Cortex of kidney (tissue), 1 donor: Measurements from ENCODE around the gene GNG7.
"Not testable (repeated sequence)": the region's sequence is repeated elsewhere in the genome, so short reads cannot be mapped to it uniquely, and the experiment has no call there.

ENCODE experiments used
- DNase-seq: peaks from one replicate; lab custom pipeline; 2025; lab: John Stamatoyannopoulos, UW

GNG7 gene

DNA sequence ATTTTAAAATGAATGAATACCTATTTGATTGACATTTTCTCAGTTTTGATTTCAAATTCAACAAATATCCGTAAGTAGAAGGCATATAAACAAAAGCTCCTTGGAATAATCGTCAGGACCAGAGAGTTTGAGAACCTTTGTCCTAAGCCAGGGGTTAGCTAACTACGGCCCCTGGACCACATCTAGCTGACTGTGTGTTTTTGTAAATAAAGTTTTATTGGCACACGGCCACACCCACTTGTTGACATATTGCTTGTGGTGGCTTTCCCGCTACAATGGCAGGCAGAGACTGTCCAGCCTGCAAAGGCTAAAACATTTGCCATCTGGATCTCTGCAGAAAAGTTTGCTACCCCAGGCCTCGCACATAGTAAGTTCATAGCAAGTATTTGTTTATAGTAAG, 83.4 kb downstream of the GNG7 start:
- DNase-seq: no peak

GRCh38 chr19:2618611-2619010, 83.9 kb downstream of the GNG7 start:
- DNase-seq: no peak

- no peak for DNase-seq
These were observed 84.9 kb downstream of the GNG7 start for GRCh38 chr19:2617393-2618165.

DNA sequence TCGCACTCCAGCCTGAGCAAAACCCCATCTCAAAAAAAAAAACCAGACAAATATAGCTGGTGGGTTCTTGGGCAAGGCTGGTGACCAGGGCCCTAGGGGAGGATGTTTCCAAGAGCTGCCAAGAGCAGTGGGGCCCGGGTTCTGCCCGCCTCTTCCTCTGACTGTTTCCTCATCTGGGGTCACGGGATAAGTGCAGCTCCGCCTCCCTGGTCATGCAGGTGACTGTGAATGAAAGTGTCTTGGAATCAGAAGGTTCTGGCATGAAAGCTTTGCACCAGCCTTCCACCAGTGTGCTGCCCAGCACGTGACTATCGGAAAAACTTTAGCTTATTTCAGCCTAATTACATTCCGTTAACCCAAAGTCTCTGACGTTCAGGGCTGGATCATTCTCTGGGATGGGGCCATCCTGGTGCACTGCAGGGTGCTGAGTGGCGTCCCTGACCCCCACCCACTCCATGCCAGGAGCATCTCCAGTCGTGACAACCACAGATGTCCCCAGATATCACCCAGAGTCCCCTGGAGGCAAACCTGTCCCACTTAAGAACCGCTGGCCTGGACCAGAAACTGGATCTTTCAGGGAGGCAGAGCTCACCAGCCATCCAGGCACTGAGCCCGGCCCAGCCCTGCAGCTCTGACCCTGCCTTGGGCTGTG, 85.6 kb downstream of the GNG7 start:
- no peak for DNase-seq

- no peak for DNase-seq
These were observed 86.7 kb downstream of the GNG7 start for GRCh38 chr19:2615782-2616181.

DNA sequence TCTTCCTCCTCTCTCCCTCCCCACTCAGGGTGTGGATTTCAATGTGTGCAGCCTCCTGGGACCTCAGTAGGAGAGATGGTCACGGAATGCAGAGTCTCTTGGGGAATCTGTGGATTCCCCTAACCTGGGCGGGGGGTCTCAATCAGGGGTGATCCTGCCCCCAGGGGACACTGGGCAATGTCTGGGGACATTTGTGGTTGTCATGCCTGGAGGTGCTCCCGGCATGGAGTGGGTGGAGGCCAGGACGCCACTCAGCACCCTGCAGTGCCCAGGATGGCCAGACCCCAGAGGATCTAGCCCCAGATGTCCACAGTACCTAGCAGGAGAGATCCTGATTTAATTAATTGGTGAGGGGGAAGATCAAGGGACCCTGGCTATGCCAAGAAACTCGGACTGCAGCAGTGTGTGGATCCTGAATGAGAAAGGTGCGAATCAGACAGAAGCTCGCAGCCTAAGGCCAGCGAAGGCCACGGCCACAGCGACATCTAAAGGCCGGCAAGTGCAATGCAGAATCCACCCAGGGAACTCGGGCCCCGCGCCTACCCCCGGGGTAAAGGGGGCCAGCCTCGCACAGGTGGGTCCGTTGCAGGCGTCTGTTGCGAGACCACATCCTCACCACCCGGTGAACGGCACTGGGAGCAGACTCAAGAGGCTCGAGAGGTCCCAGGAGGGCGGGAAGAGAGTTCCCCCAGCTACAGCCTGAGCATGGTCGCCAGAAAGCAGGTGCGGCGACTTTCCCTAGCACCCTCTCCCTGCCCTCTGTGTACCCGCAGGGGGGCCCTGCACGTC, 88.8 kb downstream of the GNG7 start:
- no peak for DNase-seq

- DNase-seq: no peak
These were observed 89.8 kb downstream of the GNG7 start for GRCh38 chr19:2612619-2613249.

GRCh38 chr19:2611483-2612464, 90.7 kb downstream of the GNG7 start:
- no peak for DNase-seq

DNA sequence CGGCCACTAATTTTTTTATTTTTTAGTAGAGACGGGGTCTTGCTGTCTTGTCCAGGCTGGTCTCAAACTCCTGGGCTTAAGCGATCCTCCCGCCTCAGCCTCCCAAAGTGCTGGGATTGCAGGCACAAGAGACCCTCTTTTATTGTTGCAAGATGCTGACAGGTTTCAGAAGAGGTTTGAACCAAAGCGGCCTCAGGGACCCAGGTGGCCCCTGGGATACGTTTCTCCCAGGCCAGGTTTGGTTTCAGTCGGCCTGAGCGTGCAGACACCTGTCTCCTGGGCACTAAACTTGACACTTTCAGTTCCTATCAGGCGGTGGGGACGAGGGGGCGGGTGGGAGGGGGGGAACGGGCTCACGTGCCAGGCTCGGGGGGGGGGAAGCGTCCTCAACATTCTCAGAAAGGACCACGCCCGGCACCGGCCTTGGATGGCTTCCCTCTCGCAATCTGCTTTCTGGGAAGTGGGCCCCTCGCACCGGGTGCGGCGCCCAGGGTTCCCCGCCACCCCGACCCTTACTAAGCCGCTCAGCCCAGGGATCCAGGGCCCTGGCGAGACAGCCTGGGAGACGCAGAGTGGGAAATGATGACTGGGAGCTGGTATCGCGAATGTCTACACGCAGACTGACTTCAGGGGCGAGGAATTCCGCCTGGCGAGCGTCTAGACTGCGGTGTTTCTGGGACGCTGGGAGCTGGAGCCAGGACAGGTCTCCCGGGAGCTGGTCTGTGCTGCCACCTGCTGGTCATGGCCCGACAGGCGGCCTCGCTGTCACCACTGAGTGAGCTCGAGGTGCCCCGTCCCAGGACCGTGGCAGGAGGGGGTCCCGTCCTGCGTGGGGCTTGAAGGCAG, 91.6 kb downstream of the GNG7 start:
- no peak for DNase-seq

DNA sequence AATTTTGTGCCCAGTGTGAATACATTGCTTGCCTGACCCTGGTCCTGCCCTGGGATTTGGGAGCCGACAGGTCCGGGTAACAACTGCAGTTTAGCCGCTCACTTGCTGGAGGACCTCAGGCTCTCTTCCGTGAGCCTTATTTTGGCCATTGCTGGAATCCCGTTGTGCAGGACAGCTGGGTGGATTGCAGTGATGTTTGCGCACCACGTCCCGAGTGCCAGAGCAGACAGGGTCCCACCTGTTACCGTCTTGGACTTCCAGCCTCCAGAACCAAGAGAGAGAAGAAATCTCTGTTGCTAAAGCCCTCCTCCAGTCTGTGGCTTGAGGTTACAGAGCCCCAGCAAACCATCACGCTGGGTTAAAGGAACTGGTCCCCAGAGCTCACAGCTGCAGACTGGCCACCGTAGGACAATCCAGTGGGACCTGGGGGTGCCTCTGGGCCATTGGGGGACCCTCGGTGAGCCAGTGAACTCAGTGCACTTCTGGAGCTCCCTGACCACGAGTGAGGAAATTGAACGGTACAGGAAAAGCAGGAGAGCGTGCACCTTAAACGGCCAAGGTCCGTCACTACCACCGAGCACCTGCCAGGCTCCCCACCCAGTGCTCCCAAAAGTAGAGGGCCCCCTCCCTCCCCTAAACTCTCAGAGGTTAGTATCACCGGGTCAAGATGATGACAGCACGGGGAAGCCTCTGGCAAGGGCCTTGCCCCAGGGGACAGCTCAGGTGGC, 92.9 kb downstream of the GNG7 start:
- DNase-seq: no peak

DNA sequence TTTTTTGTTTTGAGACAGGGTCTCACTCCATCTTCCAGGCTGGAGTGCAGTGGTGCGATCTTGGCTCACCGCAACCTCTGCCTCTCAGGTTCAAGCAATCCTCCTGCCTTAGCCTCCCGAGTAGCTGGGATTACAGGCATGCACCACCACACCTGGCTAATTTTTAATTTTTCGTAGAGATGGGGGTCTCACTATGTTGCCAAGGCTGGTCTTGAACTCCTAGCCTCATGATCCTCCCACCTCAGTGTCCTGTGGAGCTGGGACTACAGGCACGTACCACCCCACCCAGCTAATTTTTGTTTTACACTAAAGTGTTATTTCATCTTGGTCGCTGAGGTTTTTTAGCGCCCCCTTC, 93.5 kb downstream of the GNG7 start:
- DNase-seq: not testable (repeated sequence)

DNA sequence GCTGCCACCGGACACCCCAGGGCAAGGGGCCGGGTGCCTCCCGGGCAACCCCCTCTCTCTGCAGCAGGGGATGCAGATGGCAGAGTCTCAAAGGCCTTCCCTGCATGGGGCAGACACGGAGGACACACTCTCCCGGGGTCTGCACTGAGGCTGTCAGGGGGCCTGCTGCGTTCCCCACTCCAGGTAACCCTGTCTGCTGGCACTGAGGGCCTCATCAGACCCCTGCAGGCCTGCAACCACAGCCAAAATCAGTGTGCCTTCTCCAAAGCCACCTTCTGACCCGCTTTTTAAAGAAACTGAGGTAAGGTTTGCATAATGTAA, 93.9 kb downstream of the GNG7 start:
- DNase-seq: no peak

DNA sequence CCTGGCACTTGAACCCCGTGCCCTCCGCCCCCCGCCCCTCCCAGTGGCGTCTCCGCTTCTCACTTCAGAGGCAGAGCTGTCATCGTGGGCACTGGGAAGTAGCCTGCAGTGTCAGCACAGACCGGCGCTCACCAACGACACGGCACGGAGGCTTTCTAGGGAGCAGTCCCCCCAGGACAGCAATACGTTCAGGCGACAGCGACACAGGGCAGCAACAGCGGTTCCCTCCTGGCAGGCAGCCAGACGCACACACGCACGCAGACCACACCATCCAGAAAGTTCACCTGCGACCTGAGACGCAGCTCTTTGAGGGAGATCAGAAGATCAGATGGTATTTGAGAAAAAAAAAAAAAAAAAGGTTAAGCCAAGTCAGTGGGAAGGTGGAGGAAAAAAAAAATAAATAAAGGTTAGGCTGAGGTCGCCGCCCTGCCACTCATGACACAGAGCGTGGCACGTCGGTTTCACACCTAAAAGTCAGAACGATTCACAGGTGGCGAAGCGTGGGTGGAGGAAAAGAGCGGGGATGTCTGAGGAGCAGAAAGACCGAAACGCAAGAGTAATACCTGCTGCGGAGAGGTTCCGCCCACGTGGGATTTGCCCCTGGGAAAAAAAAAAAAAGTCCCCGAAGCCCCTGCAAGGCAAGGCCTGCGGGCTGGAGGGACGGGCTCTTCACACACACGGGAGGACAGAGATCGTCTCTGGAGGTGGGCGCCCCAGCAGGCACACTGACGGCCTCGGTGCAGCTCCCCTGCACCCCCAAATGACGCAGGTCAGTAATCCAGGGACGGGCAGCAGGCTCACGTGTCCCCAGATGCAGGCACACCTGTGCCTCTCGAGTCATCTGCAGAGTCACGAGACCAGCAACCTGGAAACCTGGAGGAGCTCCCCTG, 94.5 kb downstream of the GNG7 start:
- no peak for DNase-seq

DNA sequence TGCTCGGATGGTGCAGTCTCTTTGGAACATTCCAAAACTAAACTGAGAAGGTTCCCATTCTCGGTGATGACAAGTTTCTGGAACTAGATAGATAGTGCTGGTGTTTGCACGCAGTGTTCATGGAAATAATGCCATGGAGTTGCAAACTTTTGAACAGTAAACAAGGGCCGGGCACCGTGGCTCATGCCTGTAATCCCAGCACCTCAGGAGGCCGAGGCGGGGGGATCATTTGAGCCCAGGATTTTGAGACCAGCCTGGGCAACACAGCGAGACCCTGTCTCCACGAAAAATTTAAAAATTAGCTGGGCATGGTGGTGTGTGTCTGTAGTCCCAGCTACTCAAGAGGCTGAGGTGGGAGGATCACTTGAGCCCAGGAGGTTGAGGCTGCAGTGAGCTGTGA, 95.7 kb downstream of the GNG7 start:
- not testable (repeated sequence) for DNase-seq

DNA sequence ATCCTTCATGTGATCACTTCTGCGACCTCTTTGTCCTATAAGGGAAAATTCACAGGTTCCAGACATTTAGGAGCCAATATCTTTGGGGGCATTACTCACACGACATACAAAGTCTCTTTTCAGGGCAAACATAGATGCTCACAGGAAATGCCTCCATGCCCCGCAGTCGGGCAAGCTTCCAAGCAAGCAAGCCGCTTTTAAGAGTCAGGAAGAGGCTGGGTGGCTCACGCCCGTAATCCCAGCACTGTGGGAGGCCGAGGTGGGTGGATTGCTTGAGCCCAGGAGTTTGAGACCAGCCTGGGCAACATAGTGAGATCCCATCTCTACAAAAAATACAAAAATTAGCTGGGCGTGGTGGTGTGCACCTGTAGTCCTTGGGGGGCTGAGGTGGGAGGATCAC, 96.6 kb downstream of the GNG7 start:
- DNase-seq: not testable (repeated sequence)

DNA sequence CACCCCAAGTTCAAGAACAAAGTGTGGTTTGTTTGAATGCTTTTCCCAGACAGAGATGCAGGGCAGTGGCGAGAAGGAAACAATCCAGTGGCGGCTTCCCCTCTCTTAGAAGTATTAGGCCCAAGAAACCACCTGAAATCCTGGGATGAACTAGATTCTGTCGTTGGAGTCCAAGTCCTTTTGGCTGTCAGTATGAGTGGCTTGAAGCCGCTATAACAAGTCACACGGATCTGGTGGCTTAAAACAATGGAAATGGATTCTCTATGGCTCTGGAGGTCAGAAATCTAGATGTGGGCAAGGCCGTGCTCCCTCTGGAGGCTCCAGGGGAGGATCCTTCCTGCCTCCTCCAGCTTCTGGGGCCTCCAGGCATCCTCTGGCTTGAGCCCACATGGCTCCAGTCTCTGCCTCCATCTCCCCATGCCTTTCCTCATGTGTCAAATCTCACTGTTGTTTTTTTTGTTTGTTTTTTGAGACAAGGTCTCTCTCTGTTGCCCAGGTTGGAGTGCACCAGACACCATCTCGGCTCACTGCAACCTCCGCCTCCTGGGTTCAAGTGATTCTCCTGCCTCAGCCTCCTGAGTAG, 97.7 kb downstream of the GNG7 start:
- DNase-seq: no peak

DNA sequence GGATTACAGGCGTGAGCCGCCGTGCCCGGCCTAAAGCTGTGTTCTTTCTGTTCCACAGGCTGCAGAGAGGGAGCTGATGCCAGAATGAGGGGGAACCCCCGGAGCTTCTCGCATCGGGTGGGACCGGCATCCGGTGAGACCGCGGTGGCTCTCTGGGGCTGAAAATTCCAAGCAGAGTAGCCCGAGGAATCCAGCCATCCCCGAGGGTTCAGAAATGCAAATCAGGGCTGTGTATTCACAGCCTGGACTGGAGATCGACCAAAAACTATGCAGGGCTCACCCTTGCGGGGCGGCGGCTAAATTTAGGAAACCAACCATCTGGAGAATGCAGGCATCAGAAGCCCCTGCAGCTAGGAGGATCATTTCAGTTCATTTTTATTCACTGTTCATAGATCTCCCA, 99.2 kb downstream of the GNG7 start:
- DNase-seq: no peak

DNA sequence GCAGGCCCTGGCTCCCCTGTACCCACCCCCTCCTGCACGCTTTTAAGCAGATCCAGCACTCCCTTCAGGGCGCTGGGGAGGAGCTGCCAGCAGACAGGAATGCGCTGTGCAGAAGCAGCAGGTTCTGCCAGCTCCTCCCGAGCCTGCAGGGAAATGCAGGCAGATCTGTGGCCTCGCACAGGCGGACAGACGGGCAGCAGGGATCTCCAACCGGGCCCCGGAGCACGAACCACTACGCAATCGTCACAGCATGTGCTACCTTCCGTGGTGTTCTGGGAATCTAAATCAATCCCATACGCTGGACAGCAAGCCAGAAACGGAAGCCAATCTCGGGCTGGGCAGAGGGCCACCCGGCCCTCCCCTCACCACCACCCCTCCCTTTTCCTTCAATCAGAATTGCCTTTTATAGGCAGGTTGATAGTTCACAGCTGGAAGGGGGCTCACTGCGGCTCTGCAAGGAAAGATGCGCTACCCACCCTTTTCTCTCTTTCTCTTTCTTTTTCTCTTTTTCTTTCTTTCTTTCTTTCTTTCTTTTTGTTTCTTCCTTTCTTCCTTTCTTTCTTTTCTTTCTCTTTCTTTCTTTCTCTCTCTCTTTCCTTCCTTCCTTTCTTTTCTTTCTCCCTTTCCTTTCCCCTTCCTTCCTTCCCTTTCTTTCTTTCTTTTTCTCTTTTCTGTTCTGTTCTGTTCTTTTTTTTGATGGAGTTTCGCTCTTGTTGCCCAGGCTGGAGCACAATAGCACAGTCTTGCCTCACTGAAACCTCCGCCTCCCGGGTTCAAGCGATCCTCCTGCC, 99.9 kb downstream of the GNG7 start:
- no peak for DNase-seq
